8988T (cell line): ENCODE measurements around the gene HDAC4.

ENCODE experiments used
- DNase-seq: peaks from one replicate; pipeline ENCODE4 v3.0.0; 2011

HDAC4 gene

DNA sequence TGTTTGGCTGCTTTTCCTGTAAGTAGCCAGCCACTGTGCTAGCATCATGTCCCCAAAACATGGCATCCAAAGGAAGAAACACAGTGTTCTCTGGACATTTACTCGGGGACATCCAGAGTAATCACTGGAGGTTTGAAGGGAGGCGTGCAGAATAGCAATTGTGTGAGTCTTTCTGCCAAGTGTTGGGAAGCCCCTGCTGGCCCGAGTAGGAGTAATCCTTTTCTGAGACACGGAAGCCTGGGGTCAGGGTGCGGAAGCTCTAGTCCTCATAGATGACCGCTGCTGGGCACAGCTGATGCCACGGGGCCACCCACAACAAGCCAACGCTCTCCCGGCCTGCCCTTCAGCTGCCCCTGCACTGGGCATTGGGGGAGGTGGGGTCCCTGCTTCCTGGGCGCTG is 24.8 kb upstream of the HDAC4 start:
- no peak for DNase-seq

DNA sequence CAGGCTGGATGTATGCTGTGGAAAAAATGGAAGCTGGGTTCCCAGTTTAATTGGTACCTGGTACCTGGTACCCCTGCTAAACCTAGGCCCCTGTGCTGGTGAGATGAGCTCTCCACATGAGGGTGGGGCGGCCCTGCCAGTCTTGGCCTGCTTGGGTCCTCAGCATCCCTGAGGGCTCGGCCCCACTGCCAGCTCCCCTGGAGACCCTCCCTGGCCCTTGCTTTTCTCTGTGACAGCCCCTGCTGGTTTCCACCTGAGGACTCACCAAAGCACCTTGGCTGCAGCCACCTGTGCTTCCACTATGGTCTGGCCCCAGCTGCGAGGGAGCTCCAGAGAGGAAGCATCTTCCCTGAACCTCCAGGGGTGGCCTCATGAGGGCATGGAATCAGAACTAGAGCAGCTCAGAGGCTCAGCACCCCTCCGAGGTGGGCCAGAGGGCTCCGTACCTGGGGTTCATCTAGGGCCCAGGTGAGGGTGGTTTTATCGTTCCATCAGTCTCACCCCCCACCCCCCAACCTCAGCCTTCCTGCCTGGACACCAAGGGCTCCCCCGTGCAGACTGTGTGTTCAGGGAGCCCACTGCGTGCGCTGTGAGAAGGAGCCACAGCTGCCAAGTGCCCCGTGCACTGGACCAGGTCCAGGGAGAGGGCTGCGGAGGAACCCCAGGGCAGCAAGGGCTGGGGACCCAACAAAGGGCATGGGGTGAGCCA is 23.7 kb upstream of the HDAC4 start:
- no peak for DNase-seq

DNA sequence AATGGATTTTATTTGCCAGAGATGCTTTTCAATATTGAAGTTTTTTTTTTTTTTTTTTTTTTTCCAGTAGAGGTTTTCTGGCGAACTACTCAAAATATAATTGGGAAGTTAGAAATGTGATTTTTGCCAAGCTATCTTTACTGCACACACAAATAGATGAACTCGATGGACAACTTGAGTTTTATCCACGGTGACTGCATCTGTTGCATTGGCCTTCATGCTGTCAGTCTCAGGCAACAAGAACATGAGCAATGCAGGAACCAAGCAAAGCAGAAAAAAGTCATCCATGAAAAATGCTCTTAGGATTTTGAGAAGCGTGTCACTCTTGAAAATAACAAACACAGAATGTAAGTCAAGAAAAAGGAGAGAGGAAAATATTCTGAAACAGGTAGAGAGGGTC is 22.7 kb upstream of the HDAC4 start:
- DNase-seq, result no peak

DNA sequence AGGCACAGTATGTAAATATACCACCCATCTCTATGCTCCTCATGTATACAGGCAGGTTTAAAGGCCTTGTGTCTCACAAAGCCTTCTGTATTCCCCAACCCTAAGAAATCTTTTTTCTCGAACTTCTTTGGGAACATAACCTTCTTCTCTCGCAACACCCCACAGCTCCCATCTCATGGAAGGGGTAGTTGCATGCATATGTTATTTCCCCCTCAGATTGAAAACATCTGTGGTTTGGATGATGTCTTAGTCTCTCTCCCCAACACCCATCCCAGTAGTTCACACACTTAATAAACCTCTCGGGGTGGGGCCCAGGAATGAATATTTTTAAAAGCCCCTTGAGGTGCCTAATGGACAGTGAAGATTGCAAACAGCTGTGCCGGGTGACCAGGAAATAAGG is 21.0 kb upstream of the HDAC4 start:
- no peak for DNase-seq

DNA sequence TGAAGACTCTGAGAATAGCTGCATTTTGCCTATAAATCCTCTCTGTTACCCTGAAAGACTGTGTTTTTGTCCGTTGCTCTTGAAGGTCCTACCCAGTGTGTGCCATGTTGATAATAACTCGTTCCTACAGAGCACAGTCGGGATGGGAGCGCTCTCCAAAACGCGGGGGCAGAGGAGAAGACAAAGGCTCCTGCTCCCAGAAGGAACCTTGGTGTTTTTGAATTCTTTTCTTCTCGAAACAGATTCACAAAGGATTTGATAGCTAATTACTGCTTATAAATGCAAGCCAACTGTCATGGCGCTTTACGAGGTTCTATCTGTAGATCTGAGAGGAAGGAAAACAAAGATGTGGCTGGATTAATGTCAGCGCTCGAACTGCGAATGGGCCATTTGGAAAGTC is 19.3 kb upstream of the HDAC4 start:
- no peak for DNase-seq

DNA sequence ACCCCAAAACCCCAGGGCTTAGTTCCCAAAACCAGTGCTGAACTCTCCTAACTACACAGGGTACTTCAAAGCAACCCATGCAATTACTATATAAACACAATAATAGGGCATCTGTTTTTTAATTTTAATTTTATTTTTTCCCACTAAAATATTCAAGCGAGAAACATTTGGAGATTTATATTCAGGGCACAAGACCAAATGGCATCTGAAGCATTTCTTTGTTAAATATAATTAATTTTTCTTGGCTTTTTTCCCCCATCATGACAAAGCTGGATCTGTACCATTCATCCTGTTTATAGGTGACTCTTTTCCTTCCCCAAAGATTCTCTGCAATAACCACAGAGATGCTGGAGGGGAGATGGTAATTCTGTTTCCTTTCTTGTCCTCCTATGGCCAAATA is 18.1 kb upstream of the HDAC4 start:
- no peak for DNase-seq

DNA sequence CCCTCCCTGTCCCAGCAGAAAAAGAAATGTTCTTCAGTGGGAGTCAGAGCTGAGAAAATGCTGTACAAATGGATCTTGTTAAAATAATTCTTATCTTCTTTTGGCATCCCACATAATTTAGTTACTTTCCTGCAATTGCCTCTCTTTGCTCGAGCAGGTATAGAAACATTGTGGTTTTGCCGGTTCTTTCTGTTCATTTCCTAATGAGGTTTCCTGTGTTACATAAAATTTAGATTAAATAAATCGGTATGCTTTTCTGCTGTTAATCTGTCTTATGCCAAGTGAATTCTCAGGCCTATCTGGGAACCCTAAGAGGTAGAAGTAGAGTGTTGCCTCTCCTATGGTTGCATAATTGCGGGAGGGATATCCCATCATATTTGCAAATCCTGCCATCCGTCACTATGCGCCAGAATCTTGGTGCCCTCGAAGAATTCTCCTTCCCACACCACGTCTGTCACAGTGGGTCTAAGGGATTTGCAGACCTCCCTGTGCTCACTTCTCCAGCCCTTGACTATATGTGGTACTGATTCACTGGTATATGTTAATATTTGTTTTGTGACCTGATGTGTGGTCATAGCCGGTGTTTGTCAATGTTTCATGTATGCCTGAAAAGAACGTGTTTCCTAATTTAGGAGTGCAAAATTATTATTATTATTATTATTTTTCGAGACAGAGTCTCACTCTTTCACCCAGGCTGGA is 12.2 kb upstream of the HDAC4 start:
- no peak for DNase-seq

DNA sequence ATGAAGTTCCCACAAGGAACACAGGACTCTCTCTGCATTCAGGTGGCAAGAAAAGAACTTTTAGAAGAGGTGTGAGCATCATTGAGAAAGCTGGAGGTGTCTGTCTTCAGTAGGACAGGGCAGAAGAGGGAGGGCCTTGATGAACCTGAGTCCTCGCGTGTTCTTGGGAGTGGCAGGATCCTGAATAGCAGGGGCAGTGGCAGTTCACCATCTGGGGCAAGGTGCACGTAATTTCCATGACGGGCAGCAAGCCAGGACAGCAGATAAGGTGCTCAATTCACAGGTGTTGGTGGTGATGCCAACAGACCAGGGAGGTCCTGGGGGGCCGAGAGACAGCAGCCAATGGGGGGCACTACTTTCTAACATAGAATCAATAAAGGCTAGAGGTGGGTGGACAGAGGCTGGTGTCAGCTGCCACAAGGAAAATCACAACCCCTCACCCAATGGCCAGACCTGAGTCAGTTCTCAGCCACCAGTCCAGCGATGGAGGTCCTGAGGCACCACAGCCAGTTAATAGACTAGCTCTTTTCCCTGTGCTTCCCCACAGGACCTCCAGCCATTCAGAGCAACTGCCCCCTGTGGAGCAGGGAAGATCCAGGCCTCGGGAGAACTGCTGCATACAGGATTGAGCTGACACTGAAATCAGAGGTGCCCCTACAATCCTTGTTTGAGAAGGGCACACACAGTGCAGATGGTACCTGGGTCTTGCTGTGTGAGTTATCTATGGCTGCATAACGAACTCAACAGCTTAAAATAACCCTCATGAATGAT is 10.9 kb upstream of the HDAC4 start:
- DNase-seq, result no peak

DNA sequence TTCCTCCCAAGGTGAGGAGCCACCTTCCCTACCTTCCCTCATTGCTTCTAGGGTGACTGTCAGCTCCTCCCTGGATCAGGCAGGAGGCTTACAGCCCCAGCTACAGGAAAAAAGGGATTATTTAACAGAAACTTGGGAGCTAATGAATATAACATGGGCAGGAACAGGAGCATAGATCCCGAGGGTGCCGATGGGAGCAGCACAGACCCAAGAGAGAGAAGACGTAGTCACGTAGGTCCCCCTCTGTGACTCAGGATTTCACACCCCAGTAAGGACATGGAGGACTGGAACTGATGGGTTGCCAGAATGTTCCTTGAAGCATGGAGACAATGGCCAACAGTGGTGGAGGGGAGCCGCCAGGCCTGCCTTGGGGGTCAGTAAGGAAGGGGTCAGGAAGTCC is 10.3 kb upstream of the HDAC4 start:
- DNase-seq, result no peak

DNA sequence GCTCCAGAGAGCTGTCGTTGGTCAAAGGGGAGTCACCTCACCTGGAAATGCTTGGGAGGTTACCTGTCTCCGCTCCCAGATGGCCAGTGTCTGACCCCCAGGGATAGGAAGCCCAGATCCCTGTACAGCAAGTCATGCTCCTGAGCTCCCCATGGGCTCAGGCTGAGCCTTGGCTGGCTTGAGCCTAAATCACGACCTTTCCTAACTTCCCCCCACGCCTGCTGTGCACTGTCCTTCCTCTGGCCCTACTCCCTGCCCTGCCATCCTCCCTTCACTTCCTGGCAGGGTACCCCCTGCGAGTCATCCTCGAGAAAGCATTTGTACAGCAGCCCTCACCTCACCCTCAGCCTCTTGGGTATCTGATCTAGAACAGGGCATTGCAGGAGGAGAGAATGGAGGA is 9.2 kb upstream of the HDAC4 start:
- no peak for DNase-seq

DNA sequence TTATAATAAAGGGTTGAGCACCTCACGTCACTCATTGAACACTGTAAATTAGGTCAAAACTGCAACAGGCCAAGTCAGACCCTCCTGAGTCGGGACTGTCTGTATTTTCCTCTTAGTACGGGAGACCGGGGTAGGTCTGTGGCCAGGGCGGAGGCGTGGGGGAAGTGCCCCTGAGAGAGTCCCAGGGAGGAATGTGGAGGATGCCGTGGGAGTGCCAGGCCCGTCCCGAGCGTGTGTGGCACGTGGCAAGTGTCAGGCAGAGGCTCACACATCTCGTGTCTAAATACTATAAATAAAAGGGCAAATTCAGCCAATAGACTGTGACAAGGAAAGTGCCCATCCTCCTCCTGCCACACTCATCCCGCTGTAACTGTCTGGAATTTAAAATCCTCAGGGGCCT is 6.3 kb upstream of the HDAC4 start:
- DNase-seq, result no peak

DNA sequence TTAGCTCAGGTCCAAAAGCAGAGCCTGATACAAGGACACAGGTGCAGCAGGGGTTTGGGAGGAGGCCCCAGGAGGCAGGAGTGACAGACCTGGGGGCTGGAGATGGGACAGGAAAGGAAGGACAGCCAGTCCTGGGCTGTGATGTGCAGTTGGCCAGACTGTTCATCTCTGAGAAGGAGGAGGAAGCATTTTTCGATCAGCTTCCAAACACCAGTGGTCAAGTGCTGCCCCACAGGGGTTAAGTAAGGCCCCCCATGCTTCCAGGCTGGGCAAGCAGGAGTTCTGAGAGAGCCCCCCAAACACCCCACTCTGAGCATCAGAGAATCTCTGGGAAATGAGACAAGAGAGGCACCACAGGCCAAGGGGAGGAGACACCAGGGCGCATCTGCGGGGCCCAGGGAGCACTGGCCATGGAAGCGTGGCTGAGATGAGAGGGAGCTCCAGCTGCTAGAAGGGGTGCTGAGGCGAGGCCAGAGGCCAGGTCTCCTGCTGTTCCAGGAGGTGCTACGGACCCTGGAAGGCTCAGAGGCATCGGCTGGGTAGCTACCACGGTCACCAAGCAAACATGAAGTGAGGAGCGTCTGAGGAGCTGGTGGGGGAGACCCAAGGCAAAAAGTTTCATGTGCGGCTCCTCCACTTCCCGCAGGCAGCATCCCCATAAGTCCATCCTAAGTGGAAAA is 5.6 kb upstream of the HDAC4 start:
- DNase-seq, result no peak

DNA sequence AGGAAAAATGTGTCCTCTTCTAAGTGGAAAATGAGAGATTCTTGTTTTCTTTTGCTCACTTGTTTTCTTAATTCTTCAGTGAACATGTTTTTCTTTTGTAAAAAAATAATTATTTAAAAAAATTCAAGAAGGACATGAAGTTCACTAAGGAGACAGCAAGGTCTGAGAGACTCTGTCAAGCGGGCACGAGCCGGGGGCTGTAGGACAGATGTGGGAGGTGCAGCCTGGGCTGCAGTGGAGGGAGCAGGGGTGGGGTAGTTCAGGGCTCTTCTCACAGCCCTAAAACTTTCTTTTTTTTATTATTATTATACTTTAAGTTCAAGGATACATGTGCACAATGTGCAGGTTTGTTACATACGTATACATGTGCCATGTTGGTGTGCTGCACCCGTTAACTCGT is 4.3 kb upstream of the HDAC4 start:
- DNase-seq, result no peak

DNA sequence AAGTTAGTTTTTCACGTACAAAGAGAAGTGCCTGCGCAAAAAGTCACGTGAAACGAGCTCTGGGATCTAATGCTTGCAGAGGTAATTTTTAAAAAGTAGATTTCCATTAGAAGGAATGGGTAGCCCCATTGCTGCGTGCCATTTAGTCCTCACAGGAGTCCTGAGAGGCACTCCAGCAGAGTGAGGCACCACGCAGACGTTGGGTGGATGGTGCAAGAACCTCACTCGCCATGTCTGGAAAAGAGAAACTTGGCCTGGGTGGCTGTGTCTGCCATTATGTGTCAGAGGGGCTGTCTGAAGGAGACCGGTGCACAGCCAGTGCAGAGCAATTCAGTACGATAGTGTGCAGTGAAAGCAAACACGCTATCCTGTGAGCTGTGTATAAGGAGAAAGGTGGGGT is 1.8 kb upstream of the HDAC4 start:
- DNase-seq, result no peak

DNA sequence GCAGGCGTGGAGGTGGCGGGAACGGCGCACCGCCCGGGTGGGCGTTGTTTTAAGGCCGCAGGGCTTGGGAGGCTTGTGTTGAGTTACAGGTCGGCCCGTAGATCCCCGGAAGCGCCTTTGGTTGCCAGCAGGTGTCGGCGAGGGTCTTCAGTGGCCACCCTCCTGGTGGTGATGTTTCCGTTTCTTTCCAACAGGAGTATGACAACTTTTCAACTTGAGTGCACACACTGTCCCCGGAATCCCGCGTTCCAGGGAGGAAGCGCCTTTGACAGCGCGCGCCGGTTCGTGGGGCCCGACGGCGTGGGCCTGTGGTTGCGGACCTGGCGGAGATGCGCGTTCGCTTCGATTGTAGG is 1.0 kb upstream of the HDAC4 start:
- DNase-seq, result no peak

DNA sequence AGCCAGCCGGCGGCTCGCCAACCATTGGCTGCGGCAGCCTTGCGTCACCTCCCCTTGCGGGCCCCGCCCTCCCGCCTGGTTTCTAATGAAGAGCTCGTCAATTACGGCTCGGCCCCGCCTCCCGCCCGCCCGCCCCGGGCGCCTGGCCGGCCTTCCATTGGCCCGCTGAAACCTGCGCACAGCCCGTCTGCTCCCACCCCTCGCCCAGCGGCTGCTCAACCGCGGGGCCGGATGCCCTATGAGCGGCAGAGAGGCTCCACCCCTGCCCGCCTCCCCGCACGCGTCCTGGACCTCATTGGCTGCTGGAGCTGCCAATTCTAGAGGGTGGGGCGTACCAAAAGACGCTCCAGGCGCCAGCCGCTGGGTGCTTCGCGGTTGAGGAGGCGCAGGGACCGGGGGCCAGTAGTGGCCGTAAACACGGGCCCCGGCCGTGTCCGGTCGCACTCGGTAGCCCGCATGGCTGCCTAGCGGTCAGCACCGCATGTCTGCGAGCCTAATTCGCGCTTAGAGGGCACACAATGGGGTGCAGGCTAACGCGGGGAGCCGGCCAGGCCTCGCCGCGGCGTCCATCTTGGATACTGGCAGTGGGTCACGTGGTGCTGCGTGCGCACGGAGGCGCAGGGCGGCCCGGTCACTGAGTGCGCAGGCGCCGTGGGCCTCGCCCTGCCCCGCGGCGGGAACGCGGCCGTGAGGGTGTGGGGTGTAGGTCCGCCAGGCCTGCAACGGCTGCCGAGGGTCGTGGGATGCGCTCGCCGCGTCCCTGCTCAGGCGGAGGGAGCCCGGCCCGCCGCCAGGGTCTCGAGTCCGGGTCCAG is 454 bp upstream of the HDAC4 start:
- peak; percentile 99 for DNase-seq

DNA sequence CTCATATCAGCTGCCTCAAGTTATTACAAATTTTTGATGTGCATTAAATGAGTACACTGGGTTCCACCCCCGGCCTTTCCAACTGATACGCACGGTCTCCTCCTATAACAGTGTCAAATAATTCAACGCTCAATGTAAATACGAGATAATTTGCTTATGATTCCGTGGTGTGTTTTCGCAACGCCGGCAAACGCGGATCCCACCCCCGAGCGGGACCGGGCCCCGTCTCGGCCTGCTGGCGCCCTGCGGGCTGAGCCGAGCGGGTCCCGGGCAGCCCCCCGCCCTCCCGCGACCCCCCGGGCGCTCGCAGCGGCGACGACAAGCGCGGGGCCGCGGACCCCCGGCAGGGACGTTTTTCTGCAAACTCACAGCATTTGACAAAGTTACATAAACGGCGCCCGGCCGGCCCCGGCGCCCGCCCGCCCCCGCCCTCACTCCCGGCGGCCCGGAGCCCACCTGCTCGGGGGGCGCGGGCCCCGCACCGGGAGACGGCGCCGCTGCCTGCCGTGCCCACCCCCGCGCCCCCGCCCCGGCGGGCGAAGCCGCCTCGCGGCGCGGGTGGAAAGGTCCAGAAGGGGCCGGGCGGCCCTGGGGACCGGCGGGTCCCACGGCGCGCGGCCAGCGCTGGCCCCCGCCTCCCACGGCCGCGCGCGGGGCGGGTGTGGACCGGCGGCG is 762 bp downstream of the HDAC4 start:
- DNase-seq, result no peak

DNA sequence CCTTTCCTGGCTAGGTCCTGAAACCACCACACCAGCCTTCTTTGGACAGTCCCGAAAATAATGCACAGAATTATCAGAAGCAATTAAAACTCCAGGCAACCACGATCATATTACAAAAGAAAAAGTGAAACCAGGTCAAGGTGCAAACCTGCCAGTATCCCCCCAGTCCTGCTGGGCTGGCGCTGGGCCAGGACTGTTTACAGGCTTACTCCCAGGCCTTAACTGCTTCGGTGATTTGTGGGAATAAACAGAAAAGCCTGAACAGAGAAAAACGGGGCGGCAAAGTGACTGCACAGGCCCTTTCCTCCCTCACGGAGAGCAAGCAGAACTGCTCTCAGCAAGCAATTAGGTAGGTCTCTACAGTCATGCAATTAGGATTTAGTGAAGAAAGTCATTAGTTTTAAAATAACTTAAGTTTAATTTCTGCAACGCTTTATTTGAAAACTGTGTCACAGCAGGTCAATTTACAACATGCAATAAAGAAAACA is 1.3 kb downstream of the HDAC4 start:
- no peak for DNase-seq

DNA sequence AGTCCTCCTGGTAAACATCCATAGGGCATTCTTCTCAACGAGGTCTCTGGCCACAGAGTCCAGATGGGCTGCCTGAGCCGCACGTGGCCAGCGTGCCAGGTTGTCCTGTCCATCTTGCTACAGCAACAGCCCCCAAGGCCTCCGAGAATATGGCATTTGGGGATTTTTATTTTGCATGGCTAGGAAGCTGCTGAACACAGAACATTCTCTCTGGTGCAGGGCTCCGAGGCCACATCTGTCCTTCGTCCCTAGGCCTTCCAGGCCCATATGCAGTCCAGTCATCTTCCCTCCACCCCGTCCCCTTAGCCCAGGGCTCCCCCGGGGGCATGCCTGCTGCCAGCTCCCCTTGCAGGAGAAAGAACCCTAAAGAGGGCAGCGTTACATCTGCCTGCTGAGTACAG is 2.3 kb downstream of the HDAC4 start:
- DNase-seq, result no peak

DNA sequence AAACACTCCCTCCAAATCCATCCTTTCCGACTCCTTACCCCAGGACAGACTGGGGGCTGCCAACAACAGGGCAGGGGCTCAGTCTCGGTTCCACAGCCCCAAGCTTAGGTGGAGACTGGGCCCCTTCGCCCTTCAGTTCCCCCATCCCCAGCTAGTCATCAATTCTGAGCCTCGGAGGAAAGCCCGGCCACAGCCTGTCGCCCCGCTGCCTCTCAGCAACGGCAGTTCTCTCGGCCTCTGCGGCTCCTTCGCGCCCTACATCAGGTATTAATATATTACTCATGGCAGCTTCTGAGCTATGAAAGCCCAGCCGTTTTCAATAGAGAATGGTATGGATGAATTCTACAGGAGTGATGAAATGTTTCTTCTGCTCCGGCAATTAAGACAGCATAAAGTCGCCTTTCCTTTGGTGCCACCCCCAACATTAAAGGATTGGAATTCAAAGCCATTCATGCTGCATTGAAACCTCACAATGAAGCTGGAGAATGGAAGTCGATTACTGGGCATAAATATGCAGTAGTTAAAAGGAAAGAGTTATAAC is 2.8 kb downstream of the HDAC4 start:
- DNase-seq, result no peak

DNA sequence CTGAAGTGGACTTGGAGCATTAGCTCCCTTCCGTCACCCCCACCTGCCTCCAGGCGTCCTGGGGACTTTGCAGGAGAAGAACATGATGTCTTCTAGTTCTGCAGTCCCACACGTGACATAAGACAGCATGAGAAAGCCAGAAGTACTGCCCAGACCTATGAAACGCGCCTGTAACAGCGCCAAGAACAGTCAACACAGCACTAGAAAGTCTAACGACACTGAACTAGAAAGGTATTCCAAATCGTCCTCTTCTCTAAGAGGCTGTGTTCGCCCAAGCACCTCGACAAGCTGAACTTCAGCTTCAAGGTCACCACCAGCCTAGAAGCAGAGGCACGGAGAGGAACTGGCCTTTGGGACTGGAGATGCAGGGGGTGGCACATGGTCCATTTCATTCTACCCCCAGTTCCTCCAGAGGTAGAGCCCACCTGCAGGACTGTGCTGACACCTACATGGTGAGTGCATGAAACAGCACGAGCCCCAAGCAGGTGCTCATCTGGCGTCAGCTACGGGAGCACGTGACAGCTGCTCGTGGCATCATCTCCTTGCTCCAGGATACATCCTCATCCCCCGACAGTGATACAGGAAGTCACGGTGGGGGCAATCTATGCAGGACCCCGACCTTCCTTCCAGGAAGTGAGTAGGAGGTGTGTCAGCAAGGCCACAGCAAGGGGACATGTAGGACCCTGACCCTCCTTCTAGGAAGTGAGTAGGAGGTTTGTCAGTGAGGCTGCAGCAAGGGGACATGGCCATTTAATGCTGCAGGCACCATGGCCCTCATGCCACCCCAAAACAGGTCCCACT is 3.7 kb downstream of the HDAC4 start:
- DNase-seq, result peak; percentile 56
